Ovary (tissue), 9 donors: ENCODE measurements around the gene TYW5. TPM values are rescaled to one million over a fixed set of nuclear protein-coding genes. Genes with fewer than 3 reads are reported as not detected.

Source experiments
- DNase-seq, 5 donors: peaks; one replicate each; pipeline ENCODE4 v3.0.0-alpha.2; 2019 to 2020
- H3K27ac ChIP-seq, 2 donors: fragments of 200-600 bp; one replicate each; pipeline versions ENCODE4 v1.5.1 to v1.8.0; 2019 to 2022
- H3K27me3 ChIP-seq: fragments of 200-600 bp; one replicate; pipeline ENCODE4 v1.8.0; 2022
- H3K36me3 ChIP-seq: fragments of 200-600 bp; sonication (generic); one replicate; pipeline ENCODE4 v1.5.1; 2019
- H3K4me1 ChIP-seq: one replicate; pipeline ENCODE4 v1.8.1; 2013; ENCODE audit warnings: mild to moderate bottlenecking, moderate library complexity; ENCODE audit not compliant: insufficient read depth
- H3K4me3 ChIP-seq: fragments of 200-600 bp; sonication (generic); one replicate; pipeline ENCODE4 v1.5.1; 2017
- H3K9me3 ChIP-seq, 2 donors: fragments of 200-600 bp in 1 of 2; sonication (generic) in 1 of 2; one replicate each; pipeline versions ENCODE4 v1.5.1 to v1.8.1; 2013 to 2019; ENCODE audit warnings: mild to moderate bottlenecking in 1 of 2, moderate library complexity in 1 of 2
- CTCF ChIP-seq, 3 donors: fragments of 450-650 bp in 2 of 3; fragments of 200-600 bp in 1 of 3; IDR thresholded peaks; one replicate each; pipeline versions ENCODE4 v1.5.1 to v1.8.0; 2016 to 2022; ENCODE audit warnings: antibody characterized with exemption in 3 of 3, mild to moderate bottlenecking in 1 of 3
- EP300 ChIP-seq: sonication (generic); formaldehyde crosslinking; IDR thresholded peaks from one replicate; pipeline ENCODE4 v1.6.1; 2017; ENCODE audit warnings: antibody characterized with exemption
- POLR2A ChIP-seq: fragments of 450-650 bp; IDR thresholded peaks from one replicate; pipeline ENCODE4 v1.6.1; 2017; ENCODE audit warnings: antibody characterized with exemption, mild to moderate bottlenecking, moderate library complexity
- WGBS, 3 donors: extraction: QIAGEN DNeasy Blood & Tissue Kit in 1 of 3; methylation state at CpG; one replicate each; pipeline versions ENCODE4 v1.1.5 to v1.1.7; 2013 to 2017; 5-methylcytosine and 5-hydroxymethylcytosine counted together
- intact Hi-C, 4 donors: fragments of 100-400 bp; cut with DNase I; formaldehyde crosslinking; loops; one replicate each; pipeline versions ENCODE4 v1.11.0 to v1.15.1; 2022 to 2023
- polyA plus RNA-seq, 2 donors: library from polyadenylated mRNA; stranded (reverse); fragments of 200-250 nt in 1 of 2; fragments of 350-450 nt in 1 of 2; fragmentation: Illumina TruSeq in 1 of 2; extraction: RNeasy Lipid Tissue Mini Kit (QIAGEN cat#74804) in 1 of 2; gene quantifications; one replicate each; pipeline ENCODE4 v1.2.3, GENCODE V29; 2013 to 2014
- total RNA-seq, 7 donors: library from RNA; depleted of rRNA in 2 of 7; stranded (reverse); fragments of >200 nt in 2 of 7; fragmentation: NEBNext Ultra II Directional in 3 of 7; extraction: Animal tissue kit (Norgen Biotek cat#: 25700) in 3 of 7; gene quantifications; one replicate each; pipeline versions ENCODE4 v1.1.0 to v1.2.4, GENCODE V29; 2016 to 2023
- donor health status: DM: no; HTN: no; CAD: no; lungs with moderate emphysema.
- donor health status: DM: no; HTN: no; CAD: no.
- donor health status: Bipolar disorder and iron deficiency.
- donor health status: DM: yes; HTN: yes; CAD: no.
- donor health status: DM: no; HTN: no; CAD: no.
- donor health status: DM: yes; HTN: yes; CAD: no.

The TYW5 gene
- total and polyA plus RNA-seq, 9 donors = 2.8 to 7.5 (median 5.7) TPM

GRCh38 chr2:199951023-199951422, 4.3 kb downstream of the TYW5 start:
- no peak for TF ChIP-seq POLR2A
- no peak for TF ChIP-seq CTCF (IDR thresholded peaks at IDR 0.05)
- TF ChIP-seq EP300 = no peak
- Histone ChIP-seq H3K27me3 (no peaks in the 10 kb centered on the region), H3K4me1 (peaks cover 8% of the 10 kb centered on the region), H3K4me3 (no peak overlapping the region), H3K9me3 (no peaks in the 10 kb centered on the region), H3K36me3 (no peaks in the 10 kb centered on the region), H3K27ac (no peak overlapping the region)
- 45 to 67% (median 48%) methylated on average over 1 of the region's 1 CpG for WGBS, 3 donors
- intact Hi-C loops = no loop called here
- DNase-seq = no peak

- TF ChIP-seq CTCF (IDR thresholded peaks at IDR 0.05) = no peak
- TF ChIP-seq POLR2A = no peak
- no peak for DNase-seq
- Histone ChIP-seq H3K4me3 (no peak overlapping the region), H3K27ac (no peak overlapping the region), H3K27me3 (no peaks in the 10 kb centered on the region), H3K4me1 (peaks cover 8% of the 10 kb centered on the region), H3K9me3 (no peaks in the 10 kb centered on the region), H3K36me3 (no peaks in the 10 kb centered on the region)
- WGBS, 3 donors = 89 to 93% (median 90%) methylated on average over 5 of the region's 5 CpGs
- intact Hi-C loops = no loop called here
Observed at GRCh38 chr2:199950396-199950795, 4.9 kb downstream of the TYW5 start.

- DNase-seq = no peak
- TF ChIP-seq POLR2A = no peak
- TF ChIP-seq CTCF (IDR thresholded peaks at IDR 0.05) = no peak
- TF ChIP-seq EP300 = no peak
- H3K36me3 ChIP-seq = no peaks in the 10 kb centered on the region
Observed at GRCh38 chr2:199946836-199947235, 8.5 kb downstream of the TYW5 start.

GRCh38 chr2:199946196-199946595, 9.1 kb downstream of the TYW5 start:
- intact Hi-C loops = no loop called here
- no peak for TF ChIP-seq EP300
- TF ChIP-seq POLR2A = no peak
- no peak for TF ChIP-seq CTCF (IDR thresholded peaks at IDR 0.05)
- no peaks in the 10 kb centered on the region for H3K36me3 ChIP-seq
- H3K9me3 ChIP-seq = no peaks in the 10 kb centered on the region
- H3K27ac ChIP-seq = no peak overlapping the region
- WGBS, 3 donors = 90 to 97% (median 92%) methylated on average over 1 of the region's 1 CpG
- H3K4me3 ChIP-seq = no peak overlapping the region
- DNase-seq = no peak
- no peaks in the 10 kb centered on the region for H3K27me3 ChIP-seq
- H3K4me1 ChIP-seq = no peaks in the 10 kb centered on the region

More at GRCh38 chr2:199946836-199947235, 8.5 kb downstream of the TYW5 start:
- no peaks in the 10 kb centered on the region for H3K4me1 ChIP-seq
- no peak overlapping the region for H3K4me3 ChIP-seq
- H3K9me3 ChIP-seq = no peaks in the 10 kb centered on the region
- H3K27me3 ChIP-seq = no peaks in the 10 kb centered on the region
- H3K27ac ChIP-seq = no peak overlapping the region
- intact Hi-C loops = no loop called here

GRCh38 chr2:199943373-199943772, 11.9 kb downstream of the TYW5 start:
- H3K27me3 ChIP-seq = no peaks in the 10 kb centered on the region
- H3K9me3 ChIP-seq = no peaks in the 10 kb centered on the region
- no peak for DNase-seq
- TF ChIP-seq POLR2A = no peak
- no peak for TF ChIP-seq CTCF (IDR thresholded peaks at IDR 0.05)
- no peak for TF ChIP-seq EP300
- intact Hi-C loops = no loop called here
- no peak overlapping the region for H3K4me3 ChIP-seq
- WGBS, 3 donors = 94 to 97% (median 94%) methylated on average over 4 of the region's 4 CpGs
- H3K4me1 ChIP-seq = no peaks in the 10 kb centered on the region
- H3K27ac ChIP-seq = no peak overlapping the region
- no peaks in the 10 kb centered on the region for H3K36me3 ChIP-seq
